Hepatocyte (in vitro differentiated cells): ENCODE data around the gene LBX1.

Experiments used
- EZH2 ChIP-seq: fragments of 200-600 bp; sonication (generic); IDR thresholded peaks from 2 replicates; pipeline ENCODE4 v1.6.1; 2016; ENCODE audit warnings: antibody characterized with exemption, mild to moderate bottlenecking, borderline replicate concordance
- EZH2phosphoT487 ChIP-seq: fragments of 200-600 bp; sonication (generic); IDR thresholded peaks from one replicate; pipeline ENCODE4 v1.6.1; 2018; ENCODE audit warnings: antibody characterized with exemption, mild to moderate bottlenecking, low read depth, moderate library complexity; ENCODE audit not compliant: unreplicated experiment, severe bottlenecking
- TF ChIP-seq, protein P1 (sequence below): fragments of 200-600 bp; sonication (generic); IDR thresholded peaks from 2 replicates; pipeline ENCODE4 v1.5.1; 2016; ENCODE audit warnings: antibody characterized with exemption, mild to moderate bottlenecking; ENCODE audit not compliant: poor library complexity

DNA sequence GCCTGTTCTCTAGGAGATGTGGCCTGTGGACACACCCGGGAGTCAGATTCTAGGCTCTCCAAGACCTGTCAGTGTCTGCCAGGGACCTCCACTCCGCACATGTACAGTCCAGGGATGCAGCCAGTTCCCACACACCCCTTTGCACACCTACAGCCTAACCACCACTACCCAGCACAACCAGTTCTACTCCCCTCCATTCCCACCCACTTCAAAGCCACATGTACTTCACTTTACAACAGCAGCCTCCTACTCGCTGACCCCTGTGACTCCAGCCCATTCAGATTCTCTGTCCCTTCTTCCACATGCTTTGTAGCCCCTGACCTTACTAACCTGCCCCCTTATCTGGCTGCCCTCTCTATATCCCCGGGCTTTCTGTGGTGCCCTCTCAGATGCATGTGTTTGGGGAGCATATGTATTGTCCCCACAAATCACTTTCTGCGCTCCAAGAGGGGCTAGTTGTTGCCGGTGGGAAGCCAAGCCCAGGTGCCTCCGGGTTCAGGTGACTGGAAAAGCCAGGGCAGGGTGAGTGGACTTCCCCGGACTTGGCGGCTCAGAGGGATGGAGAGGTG is 7.2 kb downstream of the LBX1 start:
- TF ChIP-seq, protein P1, sequence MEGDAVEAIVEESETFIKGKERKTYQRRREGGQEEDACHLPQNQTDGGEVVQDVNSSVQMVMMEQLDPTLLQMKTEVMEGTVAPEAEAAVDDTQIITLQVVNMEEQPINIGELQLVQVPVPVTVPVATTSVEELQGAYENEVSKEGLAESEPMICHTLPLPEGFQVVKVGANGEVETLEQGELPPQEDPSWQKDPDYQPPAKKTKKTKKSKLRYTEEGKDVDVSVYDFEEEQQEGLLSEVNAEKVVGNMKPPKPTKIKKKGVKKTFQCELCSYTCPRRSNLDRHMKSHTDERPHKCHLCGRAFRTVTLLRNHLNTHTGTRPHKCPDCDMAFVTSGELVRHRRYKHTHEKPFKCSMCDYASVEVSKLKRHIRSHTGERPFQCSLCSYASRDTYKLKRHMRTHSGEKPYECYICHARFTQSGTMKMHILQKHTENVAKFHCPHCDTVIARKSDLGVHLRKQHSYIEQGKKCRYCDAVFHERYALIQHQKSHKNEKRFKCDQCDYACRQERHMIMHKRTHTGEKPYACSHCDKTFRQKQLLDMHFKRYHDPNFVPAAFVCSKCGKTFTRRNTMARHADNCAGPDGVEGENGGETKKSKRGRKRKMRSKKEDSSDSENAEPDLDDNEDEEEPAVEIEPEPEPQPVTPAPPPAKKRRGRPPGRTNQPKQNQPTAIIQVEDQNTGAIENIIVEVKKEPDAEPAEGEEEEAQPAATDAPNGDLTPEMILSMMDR = no peak
- TF ChIP-seq EZH2 = no peak
- no peak for TF ChIP-seq EZH2phosphoT487
